ENCODE measurements around the gene SLC22A14. TPM values are rescaled to one million over a fixed set of nuclear protein-coding genes. Genes with fewer than 3 reads are reported as not detected.

Gene SLC22A14
- total RNA-seq, 2 experiments from 2014 or later, result not detected

DNA sequence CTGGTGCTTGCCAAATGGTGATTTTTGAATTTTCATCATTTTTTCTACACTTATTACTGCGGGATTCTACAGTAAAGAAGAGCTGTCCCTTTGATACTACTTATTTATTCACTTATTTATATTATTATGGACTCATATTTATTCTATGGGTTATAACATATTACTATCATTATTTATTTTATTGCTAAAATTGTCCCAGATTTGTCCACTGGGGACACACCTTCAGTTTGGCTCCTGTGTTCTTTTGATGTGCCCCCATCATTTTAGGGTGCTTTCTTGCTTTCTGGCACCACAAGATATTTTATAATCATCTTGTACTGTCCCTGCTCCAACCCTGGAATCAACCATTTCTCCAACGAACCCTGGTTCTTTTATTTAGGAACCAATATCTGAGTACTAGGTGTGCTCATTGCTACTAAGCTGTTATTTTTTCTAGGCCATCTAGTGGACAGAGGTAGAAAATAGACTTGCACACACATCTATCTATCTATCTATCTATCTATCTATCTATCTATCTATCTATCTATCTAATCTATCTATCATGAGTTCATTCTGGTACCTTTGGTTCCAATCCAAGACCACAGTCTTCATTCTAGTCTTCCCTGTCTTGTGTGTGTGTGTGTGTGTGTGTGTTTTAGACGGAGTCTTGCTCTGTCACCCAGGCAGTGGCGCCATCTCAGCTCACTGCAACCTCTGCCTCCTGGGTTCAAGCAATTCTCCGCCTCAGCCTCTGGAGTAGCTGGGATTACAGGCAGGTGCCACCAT is 16.0 kb downstream of the SLC22A14 start:
- POLR2A ChIA-PET, result interaction anchor here (0.5 kb wide), 1 partner anchor 88 kb away, joined by 4 read pairs; no protein-coding TSS in a partner anchor
- no peaks in the 10 kb centered on the region for H3K4me1 Mint-ChIP-seq
- CTCF ChIA-PET, result interaction anchor here (0.6 to 1.4 kb wide), 10 partner anchors 8 to 259 kb away, joined by 3 to 5 read pairs (median 3); partner anchors contain the start of genes DLEC1 and XYLB
- peaks cover 2% of the 10 kb centered on the region for H3K27me3 Mint-ChIP-seq
- ATAC-seq (no peak), DNase-seq (no peak)
- no peaks in the 10 kb centered on the region for H3K9me3 Mint-ChIP-seq (ENCODE audit: low read depth)
- intact Hi-C loops (cut with DNase I, micrococcal nuclease), result loop anchor here in 1 of 2 experiments (1.0 kb wide), 1 partner anchor 180 kb away; no protein-coding TSS in a partner anchor
- H3K4me3 Mint-ChIP-seq, result no peak overlapping the region
- no peak overlapping the region for H3K27ac Mint-ChIP-seq
- H3K36me3 Mint-ChIP-seq (ENCODE audit: low read depth), result no peaks in the 10 kb centered on the region

DNA sequence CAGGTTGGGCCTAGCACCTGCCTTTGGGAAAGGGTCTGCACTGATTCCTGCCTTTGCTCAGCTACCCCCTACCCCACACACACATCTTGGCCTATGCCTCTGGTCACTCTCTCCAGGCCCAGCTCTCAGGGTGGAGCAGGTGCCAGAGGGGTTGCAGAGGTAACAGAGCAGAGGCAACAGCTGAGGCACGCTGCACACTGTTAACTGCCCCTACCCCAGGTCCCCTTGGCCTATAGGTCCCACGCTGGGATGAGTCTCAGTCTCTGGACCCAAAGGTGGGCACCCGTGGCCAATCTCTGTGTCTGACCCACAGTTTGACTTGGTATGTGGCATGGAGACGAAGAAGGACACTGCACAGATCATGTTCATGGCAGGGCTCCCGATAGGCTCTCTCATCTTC is 24.8 kb downstream of the SLC22A14 start:
- Mint-ChIP-seq H3K27me3 (peaks cover 8% of the 10 kb centered on the region), H3K4me1 (no peaks in the 10 kb centered on the region), H3K9me3 (ENCODE audit: low read depth) (peaks cover 7% of the 10 kb centered on the region), H3K27ac (no peak overlapping the region), H3K4me3 (no peak overlapping the region), H3K36me3 (ENCODE audit: low read depth) (no peaks in the 10 kb centered on the region)
- intact Hi-C loops (cut with DNase I, micrococcal nuclease), result no loop called here
- CTCF ChIA-PET, result interaction anchor here (0.6 to 1.2 kb wide), 2 partner anchors 9 to 773 kb away, joined by 3 read pairs; no protein-coding TSS in a partner anchor
- DNase-seq (no peak), ATAC-seq (no peak)
- POLR2A ChIA-PET, result no interaction called here

GRCh38 chr3:38307599-38307998 is 25.5 kb downstream of the SLC22A14 start:
- Mint-ChIP-seq H3K4me1 (no peaks in the 10 kb centered on the region), H3K36me3 (ENCODE audit: low read depth) (no peaks in the 10 kb centered on the region), H3K4me3 (no peak overlapping the region), H3K9me3 (ENCODE audit: low read depth) (peaks cover 7% of the 10 kb centered on the region), H3K27me3 (peaks cover 10% of the 10 kb centered on the region), H3K27ac (no peak overlapping the region)
- DNase-seq (no peak), ATAC-seq (no peak)
- ChIA-PET POLR2A (no interaction called here), CTCF (no interaction called here)
- intact Hi-C loops (cut with DNase I, micrococcal nuclease), result no loop called here

DNA sequence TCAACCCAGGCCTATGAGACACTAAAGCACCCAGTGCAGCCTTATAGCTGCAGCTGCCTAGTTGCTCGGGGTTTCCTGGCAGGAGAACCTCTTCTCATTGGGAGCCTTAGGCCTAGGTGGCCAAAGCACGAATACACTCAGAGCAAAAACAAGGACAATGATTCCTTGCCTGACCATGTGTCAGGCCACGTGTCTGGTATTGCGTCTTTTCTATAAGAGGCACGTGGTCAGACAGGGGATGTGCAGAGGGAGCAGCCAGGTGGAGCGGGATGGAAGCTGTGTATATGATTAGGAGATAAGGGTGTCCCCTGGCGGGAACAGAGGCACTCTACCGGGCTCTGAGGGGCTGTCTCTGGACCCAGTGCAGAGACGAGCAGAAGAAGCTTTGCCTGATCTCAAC is 26.4 kb downstream of the SLC22A14 start:
- H3K4me1 Mint-ChIP-seq, result no peaks in the 10 kb centered on the region
- H3K27me3 Mint-ChIP-seq, result peaks cover 10% of the 10 kb centered on the region
- peaks cover 7% of the 10 kb centered on the region for H3K9me3 Mint-ChIP-seq (ENCODE audit: low read depth)
- ATAC-seq (no peak), DNase-seq (no peak)
- POLR2A ChIA-PET, result no interaction called here
- H3K27ac Mint-ChIP-seq, result no peak overlapping the region
- H3K4me3 Mint-ChIP-seq, result no peak overlapping the region
- H3K36me3 Mint-ChIP-seq (ENCODE audit: low read depth), result no peaks in the 10 kb centered on the region
- intact Hi-C loops (cut with DNase I, micrococcal nuclease), result no loop called here
- CTCF ChIA-PET, result no interaction called here

- DNase-seq, result no peak
- intact Hi-C loops (cut with DNase I, micrococcal nuclease), result no loop called here
- no peaks in the 10 kb centered on the region for H3K9me3 Mint-ChIP-seq (ENCODE audit: low read depth)
- no peak overlapping the region for H3K27ac Mint-ChIP-seq
- ChIA-PET POLR2A (no interaction called here), CTCF (no interaction called here)
- H3K27me3 Mint-ChIP-seq, result peaks cover 2% of the 10 kb centered on the region
- no peaks in the 10 kb centered on the region for H3K4me1 Mint-ChIP-seq
- no peak overlapping the region for H3K4me3 Mint-ChIP-seq
- no peaks in the 10 kb centered on the region for H3K36me3 Mint-ChIP-seq (ENCODE audit: low read depth)
- ATAC-seq, result no peak
Observed at GRCh38 chr3:38311476-38311875, 29.4 kb downstream of the SLC22A14 start.

DNA sequence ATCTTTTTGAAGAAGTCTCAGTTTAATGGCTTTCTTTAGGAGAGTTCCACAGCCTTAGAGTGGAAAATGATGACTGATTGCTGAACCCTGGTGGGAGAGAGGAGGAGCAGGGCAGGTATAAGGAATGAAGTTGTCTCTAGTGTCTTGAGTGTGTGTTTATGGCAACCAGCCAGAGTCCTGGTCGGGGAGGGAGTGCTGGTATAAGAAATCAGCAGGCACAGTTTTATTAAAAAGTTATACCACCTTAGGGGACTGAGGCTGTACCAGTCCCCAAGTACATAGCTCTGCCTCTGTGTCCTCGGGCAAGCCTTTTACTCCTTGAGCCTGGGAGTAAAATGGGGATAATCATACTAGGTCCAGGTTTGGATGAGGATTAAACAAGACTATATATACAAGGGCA is 29.8 kb downstream of the SLC22A14 start:
- Mint-ChIP-seq H3K27ac (no peak overlapping the region), H3K27me3 (peaks cover 2% of the 10 kb centered on the region), H3K9me3 (ENCODE audit: low read depth) (no peaks in the 10 kb centered on the region), H3K4me1 (no peaks in the 10 kb centered on the region), H3K36me3 (ENCODE audit: low read depth) (no peaks in the 10 kb centered on the region), H3K4me3 (no peak overlapping the region)
- ChIA-PET POLR2A (no interaction called here), CTCF (no interaction called here)
- DNase-seq (no peak), ATAC-seq (no peak)
- intact Hi-C loops (cut with DNase I, micrococcal nuclease), result no loop called here

DNA sequence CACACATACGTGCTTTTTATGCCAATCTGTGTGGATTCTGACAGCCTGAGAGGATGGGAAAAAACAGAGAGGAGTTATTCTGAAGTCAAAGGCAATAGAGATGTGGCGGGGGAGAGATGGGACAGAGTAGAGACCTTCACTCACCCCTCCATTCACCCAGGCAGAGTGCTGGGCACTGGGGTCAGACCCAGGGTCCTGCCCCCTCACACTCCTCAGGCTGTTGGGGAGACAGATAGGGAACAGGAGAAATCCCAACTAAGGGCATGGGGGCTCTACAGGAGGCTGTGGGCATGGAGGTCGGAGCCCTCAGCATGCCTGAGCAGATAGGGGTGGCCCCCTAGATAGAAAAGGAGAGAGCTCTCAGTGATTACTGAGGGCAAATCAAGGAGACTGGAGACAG is 30.3 kb downstream of the SLC22A14 start:
- Mint-ChIP-seq H3K27ac (no peak overlapping the region), H3K36me3 (ENCODE audit: low read depth) (no peaks in the 10 kb centered on the region), H3K4me1 (no peaks in the 10 kb centered on the region), H3K9me3 (ENCODE audit: low read depth) (no peaks in the 10 kb centered on the region), H3K27me3 (peaks cover 2% of the 10 kb centered on the region), H3K4me3 (no peak overlapping the region)
- intact Hi-C loops (cut with DNase I, micrococcal nuclease), result no loop called here
- no peak for DNase-seq
- CTCF ChIA-PET, result no interaction called here
- POLR2A ChIA-PET, result no interaction called here
- no peak for ATAC-seq

- no peak for ATAC-seq
- Mint-ChIP-seq H3K4me1 (no peaks in the 10 kb centered on the region), H3K36me3 (ENCODE audit: low read depth) (no peaks in the 10 kb centered on the region), H3K9me3 (ENCODE audit: low read depth) (no peaks in the 10 kb centered on the region), H3K27me3 (peaks cover 2% of the 10 kb centered on the region), H3K4me3 (no peak overlapping the region), H3K27ac (no peak overlapping the region)
- intact Hi-C loops (cut with DNase I, micrococcal nuclease), result no loop called here
- DNase-seq, result no peak
- CTCF ChIA-PET, result no interaction called here
- POLR2A ChIA-PET, result no interaction called here
Observed at GRCh38 chr3:38313263-38313662, 31.2 kb downstream of the SLC22A14 start.

DNA sequence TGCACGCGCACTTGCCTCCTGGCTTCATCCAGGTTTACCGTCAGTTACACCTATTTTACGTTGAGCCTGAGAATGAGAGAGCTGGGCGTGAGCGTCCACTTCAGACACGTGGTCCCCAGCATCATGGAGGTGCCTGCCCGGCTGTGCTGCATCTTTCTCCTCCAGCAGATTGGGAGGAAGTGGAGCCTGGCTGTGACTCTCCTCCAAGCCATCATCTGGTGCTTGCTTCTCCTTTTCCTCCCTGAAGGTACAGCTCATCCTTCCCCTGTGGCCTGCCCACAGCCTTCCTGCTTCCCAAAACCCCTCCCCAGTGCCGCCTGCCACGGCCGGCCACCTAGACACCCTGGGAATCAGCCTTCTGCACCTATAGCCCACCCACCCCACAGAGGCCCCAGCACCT is 31.6 kb downstream of the SLC22A14 start:
- Mint-ChIP-seq H3K4me1 (no peaks in the 10 kb centered on the region), H3K4me3 (no peak overlapping the region), H3K36me3 (ENCODE audit: low read depth) (no peaks in the 10 kb centered on the region), H3K27ac (no peak overlapping the region), H3K9me3 (ENCODE audit: low read depth) (no peaks in the 10 kb centered on the region), H3K27me3 (peaks cover 2% of the 10 kb centered on the region)
- DNase-seq, result no peak
- POLR2A ChIA-PET, result no interaction called here
- intact Hi-C loops (cut with DNase I, micrococcal nuclease), result no loop called here
- no peak for ATAC-seq
- CTCF ChIA-PET, result interaction anchor here (0.5 to 0.7 kb wide), 2 partner anchors 87 to 329 kb away, joined by 4 to 5 read pairs; no protein-coding TSS in a partner anchor

DNA sequence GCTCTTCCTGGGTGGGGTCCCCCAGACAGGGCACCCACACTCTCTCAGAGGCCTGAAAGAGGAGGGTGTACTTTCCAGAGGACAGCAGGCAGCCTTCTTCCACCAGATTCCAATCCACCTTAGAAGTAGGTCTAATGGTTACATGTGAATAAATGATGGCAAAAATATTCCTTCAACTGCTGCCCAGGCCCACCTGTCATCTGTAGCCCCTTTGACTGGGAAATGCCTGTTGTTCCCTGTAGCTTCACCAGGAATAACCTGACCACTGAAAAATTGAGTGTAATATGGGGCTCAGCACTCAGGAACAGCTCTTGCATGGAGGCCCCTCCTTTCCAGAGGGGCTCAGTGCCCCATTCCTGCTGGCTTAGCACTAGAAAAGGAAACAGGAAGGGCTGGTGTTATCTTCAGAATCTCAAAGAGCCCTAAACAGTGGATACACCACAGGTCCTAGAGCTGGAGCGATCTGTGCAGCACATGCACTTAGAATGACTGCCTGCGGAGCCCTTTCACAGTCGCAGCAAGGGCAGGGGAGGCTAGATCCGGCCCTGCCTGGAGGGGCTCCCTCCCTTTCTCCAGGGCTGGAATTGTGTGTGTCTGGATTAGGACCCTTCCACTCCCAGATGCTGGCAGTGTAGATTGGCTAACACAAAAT is 32.1 kb downstream of the SLC22A14 start:
- H3K27ac Mint-ChIP-seq, result no peak overlapping the region
- H3K4me1 Mint-ChIP-seq, result no peaks in the 10 kb centered on the region
- ChIA-PET POLR2A (no interaction called here), CTCF (interaction anchor here (0.5 to 0.7 kb wide), 2 partner anchors 86 to 328 kb away, joined by 4 to 5 read pairs; no protein-coding TSS in a partner anchor)
- no peaks in the 10 kb centered on the region for H3K36me3 Mint-ChIP-seq (ENCODE audit: low read depth)
- intact Hi-C loops (cut with DNase I, micrococcal nuclease), result no loop called here
- peaks cover 2% of the 10 kb centered on the region for H3K27me3 Mint-ChIP-seq
- no peaks in the 10 kb centered on the region for H3K9me3 Mint-ChIP-seq (ENCODE audit: low read depth)
- H3K4me3 Mint-ChIP-seq, result no peak overlapping the region
- no peak for ATAC-seq
- no peak for DNase-seq

- H3K27ac Mint-ChIP-seq, result no peak overlapping the region
- POLR2A ChIA-PET, result no interaction called here
- H3K9me3 Mint-ChIP-seq (ENCODE audit: low read depth), result no peaks in the 10 kb centered on the region
- ATAC-seq (no peak), DNase-seq (no peak)
- H3K4me3 Mint-ChIP-seq, result no peak overlapping the region
- H3K4me1 Mint-ChIP-seq, result no peaks in the 10 kb centered on the region
- CTCF ChIA-PET, result no interaction called here
- intact Hi-C loops (cut with DNase I, micrococcal nuclease), result no loop called here
- H3K27me3 Mint-ChIP-seq, result peaks cover 2% of the 10 kb centered on the region
- H3K36me3 Mint-ChIP-seq (ENCODE audit: low read depth), result no peaks in the 10 kb centered on the region
Observed at GRCh38 chr3:38314764-38315487, 32.8 kb downstream of the SLC22A14 start.
